SIG-M5 treated with dmso at 0.1 percent for 504 hours (cell line): ENCODE data around the gene CCDC138.
A peak's percentile ranks its signal among the peaks of the same experiment; 100 is the strongest.

Experiments used
- DNase-seq: peaks from one replicate; lab custom pipeline; 2025; ENCODE audit not compliant: unreplicated experiment; lab: John Stamatoyannopoulos, UW

CCDC138 gene

DNA sequence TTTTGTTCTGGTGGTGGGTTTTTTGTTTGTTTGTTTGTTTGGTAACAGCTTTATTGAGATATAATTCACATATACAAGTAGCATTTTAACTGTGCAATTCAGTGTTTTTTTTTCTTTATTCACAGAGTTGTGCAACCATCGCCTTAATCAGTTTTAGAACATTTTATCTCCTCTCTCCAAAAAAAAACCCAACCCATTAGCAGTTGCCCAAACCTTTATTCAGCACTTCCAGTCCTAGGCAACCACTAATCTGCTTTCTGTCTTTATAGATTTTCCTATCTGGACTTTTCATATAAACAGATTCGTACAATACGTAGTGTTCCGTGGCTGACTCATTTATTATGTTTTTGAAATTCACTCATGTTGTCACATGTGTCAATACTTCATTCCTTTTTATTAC, 38.7 kb downstream of the CCDC138 start:
- DNase-seq = no peak

- DNase-seq = no peak
Observed at GRCh38 chr2:108825736-108826135, 39.2 kb downstream of the CCDC138 start.

DNA sequence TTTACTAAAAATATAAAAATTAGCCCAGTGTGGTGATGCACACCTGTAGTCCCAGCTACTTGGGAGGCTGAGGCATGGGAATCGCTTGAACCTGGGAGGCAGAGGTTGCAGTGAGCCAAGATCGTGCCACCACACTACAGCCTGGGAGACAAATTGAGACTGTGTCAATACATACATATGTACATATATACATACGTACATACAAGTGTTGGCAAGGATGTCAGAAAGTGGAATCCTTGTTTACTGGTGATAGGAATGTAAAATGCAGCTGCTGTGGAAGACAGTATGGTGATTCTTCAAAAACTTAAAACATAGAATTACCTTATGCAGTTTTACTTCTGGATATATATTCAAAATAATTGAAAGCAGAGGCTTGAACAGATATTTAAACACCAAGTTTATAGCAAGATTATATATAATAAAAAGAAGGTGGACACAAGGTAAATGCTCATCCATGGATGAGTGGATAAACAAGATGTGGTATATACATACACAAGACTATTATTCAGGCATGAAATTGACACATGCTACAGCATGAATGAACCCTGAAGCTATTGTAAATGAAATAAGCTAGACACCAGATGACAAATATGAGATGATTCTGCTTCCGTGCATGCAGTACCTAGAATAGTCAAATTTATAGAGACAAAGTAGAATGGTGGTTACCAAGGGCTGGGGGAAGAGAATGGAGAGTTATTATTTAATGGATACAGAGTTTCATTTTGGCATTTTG, 43.2 kb downstream of the CCDC138 start:
- no peak for DNase-seq

GRCh38 chr2:108833219-108833618, 46.6 kb downstream of the CCDC138 start:
- no peak for DNase-seq

GRCh38 chr2:108834620-108835019, 48.0 kb downstream of the CCDC138 start:
- no peak for DNase-seq

GRCh38 chr2:108835040-108835439, 48.5 kb downstream of the CCDC138 start:
- no peak for DNase-seq

- no peak for DNase-seq
Observed at GRCh38 chr2:108837198-108837597, 50.6 kb downstream of the CCDC138 start.

GRCh38 chr2:108841506-108841905, 54.9 kb downstream of the CCDC138 start:
- DNase-seq = no peak

- no peak for DNase-seq
Observed at GRCh38 chr2:108845923-108846322, 59.4 kb downstream of the CCDC138 start.

DNA sequence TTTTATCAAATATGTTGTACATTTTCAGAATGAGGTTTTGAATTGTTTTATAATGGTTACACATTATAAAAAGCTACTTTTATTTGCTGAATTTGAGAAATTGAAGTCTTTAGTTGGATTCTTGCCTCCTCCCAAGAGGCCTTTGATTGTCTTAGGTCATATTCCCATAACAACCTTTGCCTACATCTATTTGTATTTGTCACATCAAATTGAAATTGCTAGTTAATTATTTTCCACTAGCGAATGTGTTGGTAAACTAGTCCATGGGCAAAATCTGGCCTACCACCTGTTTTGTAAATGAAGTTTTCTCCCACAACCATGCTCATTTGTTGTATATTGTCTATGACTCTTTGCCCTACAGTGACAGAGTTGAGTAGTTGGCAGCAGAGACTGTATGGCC, 60.4 kb downstream of the CCDC138 start:
- DNase-seq = no peak

DNA sequence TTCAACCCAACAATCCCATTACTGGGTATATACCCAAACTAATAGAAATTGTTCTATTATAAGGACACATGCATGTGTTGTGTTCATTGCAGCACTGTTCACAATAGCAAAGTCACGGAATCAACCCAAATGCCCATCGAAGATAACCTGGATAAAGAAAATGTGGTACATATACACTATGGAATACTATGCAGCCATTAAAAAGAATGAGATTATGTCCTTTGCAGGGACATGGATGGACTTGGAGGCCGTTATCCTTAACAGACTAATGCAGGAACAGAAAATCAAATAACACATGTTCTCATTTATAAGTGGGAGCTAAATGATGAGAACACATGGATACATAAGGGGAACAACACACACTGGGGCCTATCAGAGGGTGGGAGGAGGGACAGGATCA, 65.8 kb downstream of the CCDC138 start:
- no peak for DNase-seq

- no peak for DNase-seq
Observed at GRCh38 chr2:108853421-108853820, 66.8 kb downstream of the CCDC138 start.

DNA sequence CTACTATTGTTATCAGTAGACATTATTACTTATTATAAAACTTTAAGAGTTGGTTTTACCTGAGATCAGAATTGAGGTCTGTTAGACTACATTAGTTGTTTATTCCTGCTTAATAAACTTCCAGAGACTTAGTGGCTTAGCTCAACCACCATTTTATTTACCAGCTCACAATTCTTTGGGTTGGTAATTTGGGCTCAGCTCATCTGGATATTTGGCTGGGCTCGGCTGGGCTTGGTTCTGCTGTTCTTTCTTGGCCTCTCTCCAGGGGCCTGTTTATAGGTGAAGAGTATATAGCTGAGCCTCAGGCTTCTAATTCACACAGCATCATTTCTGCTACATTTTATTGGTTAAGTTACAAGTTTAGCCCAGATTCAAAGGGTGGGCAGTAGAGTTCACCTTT, 67.9 kb downstream of the CCDC138 start:
- no peak for DNase-seq

- peak; percentile 21 for DNase-seq
Observed at GRCh38 chr2:108855194-108855593, 68.6 kb downstream of the CCDC138 start.

DNA sequence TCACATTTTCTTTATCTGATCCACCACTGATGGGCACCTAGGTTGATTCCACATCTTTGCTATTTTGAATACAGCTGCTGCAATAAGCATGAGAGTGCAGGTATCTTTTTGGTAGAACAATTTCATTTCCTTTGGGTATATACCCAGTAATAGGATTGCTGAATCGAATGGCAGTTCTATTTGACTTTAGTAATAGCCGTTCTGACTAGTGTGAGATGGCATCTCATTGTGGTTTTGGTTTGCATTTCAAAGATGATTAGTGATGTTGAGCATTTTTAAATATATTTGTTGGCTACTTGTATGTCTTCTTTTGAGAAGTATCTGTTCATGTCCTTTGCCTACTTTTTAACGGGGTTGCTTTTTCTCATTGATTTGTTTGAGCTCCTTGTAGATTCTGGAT, 72.3 kb downstream of the CCDC138 start:
- no peak for DNase-seq

GRCh38 chr2:108866041-108866440, 79.5 kb downstream of the CCDC138 start:
- DNase-seq = no peak

DNA sequence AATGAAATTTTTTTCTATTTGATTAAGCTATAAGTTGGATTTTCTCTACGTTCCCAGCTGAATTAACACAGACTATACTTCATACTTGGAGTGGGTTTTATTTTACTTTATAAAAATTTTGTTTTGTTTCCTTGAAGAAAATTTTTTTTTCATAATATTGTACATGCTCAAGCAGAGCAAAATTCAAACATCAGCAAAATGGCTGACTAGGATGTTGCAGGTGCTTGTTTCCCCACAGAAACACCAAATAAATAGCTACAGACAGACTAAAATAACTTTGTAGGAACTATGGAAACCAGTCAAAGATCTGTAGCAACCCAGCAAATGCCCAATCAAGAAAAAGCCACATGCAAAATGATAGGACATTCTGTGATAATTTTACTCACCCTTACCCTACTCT, 82.3 kb downstream of the CCDC138 start:
- DNase-seq = no peak

- no peak for DNase-seq
Observed at GRCh38 chr2:108869542-108869941, 83.0 kb downstream of the CCDC138 start.

- no peak for DNase-seq
Observed at GRCh38 chr2:108870069-108870644, 83.6 kb downstream of the CCDC138 start.

DNA sequence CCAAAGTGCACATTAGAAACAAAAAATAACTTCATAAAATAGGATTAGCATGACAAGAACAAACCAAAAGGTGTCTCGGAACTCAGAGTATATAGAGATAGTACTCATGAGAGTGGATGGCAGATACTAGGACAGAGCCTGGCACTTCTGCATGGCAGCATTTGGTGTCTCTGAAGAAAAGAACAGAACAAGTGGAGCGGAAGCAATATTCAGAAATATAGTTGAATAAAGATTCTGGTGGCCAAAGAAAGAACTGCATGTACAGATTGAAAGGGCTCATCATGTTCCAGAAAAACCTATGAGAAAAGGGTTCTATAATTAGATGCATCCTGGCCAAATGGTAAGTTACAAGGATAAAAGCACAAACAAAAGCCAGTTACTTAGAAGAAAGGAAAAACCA, 90.9 kb downstream of the CCDC138 start:
- no peak for DNase-seq

DNA sequence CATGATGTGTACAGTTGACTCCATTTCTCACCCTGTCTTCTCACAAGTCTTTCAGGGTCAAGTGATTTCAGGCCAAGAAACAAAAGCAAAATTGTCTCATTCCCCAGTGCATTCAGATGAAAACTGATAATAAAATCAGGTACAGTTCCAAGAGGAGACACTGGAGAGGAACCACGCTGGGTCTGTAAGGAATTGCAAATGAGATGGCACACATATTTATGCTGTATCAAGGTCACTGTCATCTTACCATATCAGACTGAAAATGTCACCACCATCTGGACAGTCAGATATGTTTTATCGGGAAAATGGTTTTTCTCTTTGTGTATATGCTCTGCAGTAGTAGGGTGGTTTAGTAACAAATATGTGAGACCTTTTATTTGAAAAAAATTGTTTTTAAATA, 91.7 kb downstream of the CCDC138 start:
- DNase-seq = no peak

GRCh38 chr2:108884619-108885018, 98.0 kb downstream of the CCDC138 start:
- no peak for DNase-seq

- no peak for DNase-seq
Observed at GRCh38 chr2:108889907-108890306, 103.3 kb downstream of the CCDC138 start.
